Right lobe of liver (tissue), 4 donors: ENCODE data around the gene LPIN3.

ENCODE experiments used
- POLR2A ChIP-seq: fragments of 450-650 bp; IDR thresholded peaks from one replicate; pipeline ENCODE4 v1.6.1; 2017; ENCODE audit warnings: antibody characterized with exemption, mild to moderate bottlenecking
- TF ChIP-seq, protein P1 (sequence below), 4 donors: fragments of 200-600 bp in 3 of 4; fragments of 450-650 bp in 1 of 4; IDR thresholded peaks; one replicate each; pipeline versions ENCODE4 v1.5.1 to v1.8.0; 2016 to 2022; ENCODE audit warnings: antibody characterized with exemption in 4 of 4, mild to moderate bottlenecking in 2 of 4
- donor health status: DM: no; HTN: no; CAD: no.
- donor health status: DM: no; HTN: no; CAD: no.
- donor health status: DM: no; HTN: yes; CAD: no.

DNA sequence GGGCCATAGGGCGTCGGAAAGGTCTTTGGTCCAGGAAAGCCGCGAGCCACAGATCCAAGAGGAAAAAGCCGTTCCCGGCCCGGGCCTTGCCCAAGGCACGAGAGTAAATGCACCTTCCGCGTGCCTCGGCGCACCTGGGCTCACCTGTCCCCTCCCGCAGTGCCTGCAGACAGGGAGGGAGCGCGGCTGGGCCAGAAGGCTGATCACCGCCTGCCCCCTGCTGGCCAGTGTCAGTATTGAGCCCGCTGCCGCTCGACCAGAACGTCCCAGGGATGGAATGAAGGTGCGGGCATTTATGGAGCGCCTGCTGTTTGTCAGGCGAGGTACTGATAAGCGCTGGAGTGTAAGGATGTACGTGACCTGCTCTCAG lies 679 bp upstream of the LPIN3 start:
- TF ChIP-seq, protein P1, sequence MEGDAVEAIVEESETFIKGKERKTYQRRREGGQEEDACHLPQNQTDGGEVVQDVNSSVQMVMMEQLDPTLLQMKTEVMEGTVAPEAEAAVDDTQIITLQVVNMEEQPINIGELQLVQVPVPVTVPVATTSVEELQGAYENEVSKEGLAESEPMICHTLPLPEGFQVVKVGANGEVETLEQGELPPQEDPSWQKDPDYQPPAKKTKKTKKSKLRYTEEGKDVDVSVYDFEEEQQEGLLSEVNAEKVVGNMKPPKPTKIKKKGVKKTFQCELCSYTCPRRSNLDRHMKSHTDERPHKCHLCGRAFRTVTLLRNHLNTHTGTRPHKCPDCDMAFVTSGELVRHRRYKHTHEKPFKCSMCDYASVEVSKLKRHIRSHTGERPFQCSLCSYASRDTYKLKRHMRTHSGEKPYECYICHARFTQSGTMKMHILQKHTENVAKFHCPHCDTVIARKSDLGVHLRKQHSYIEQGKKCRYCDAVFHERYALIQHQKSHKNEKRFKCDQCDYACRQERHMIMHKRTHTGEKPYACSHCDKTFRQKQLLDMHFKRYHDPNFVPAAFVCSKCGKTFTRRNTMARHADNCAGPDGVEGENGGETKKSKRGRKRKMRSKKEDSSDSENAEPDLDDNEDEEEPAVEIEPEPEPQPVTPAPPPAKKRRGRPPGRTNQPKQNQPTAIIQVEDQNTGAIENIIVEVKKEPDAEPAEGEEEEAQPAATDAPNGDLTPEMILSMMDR (IDR thresholded peaks at IDR 0.05): peak; percentile 99
- TF ChIP-seq POLR2A: no peak
